ENCODE measurements around the gene LRP3.
"Not testable (repeated sequence)": the region's sequence is repeated elsewhere in the genome, so short reads cannot be mapped to it uniquely, and the experiment has no call there.

Gene LRP3

GRCh38 chr19:33163481-33163880, 30.6 kb upstream of the LRP3 start:
- H3K36me3 Mint-ChIP-seq (ENCODE audit: low read depth) = peaks cover 22% of the 10 kb centered on the region
- peaks cover 5% of the 10 kb centered on the region for H3K4me1 Mint-ChIP-seq
- no peak overlapping the region for H3K27ac Mint-ChIP-seq
- no peak overlapping the region for H3K4me3 Mint-ChIP-seq
- no peak for DNase-seq
- H3K9me3 Mint-ChIP-seq = peaks cover 39% of the 10 kb centered on the region
- TF ChIP-seq, protein P1, sequence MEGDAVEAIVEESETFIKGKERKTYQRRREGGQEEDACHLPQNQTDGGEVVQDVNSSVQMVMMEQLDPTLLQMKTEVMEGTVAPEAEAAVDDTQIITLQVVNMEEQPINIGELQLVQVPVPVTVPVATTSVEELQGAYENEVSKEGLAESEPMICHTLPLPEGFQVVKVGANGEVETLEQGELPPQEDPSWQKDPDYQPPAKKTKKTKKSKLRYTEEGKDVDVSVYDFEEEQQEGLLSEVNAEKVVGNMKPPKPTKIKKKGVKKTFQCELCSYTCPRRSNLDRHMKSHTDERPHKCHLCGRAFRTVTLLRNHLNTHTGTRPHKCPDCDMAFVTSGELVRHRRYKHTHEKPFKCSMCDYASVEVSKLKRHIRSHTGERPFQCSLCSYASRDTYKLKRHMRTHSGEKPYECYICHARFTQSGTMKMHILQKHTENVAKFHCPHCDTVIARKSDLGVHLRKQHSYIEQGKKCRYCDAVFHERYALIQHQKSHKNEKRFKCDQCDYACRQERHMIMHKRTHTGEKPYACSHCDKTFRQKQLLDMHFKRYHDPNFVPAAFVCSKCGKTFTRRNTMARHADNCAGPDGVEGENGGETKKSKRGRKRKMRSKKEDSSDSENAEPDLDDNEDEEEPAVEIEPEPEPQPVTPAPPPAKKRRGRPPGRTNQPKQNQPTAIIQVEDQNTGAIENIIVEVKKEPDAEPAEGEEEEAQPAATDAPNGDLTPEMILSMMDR (IDR thresholded peaks at IDR 0.05) = no peak
- H3K27me3 Mint-ChIP-seq (ENCODE audit: low read depth, poor library complexity) = no peaks in the 10 kb centered on the region

- Mint-ChIP-seq H3K36me3 (ENCODE audit: low read depth) (peaks cover 17% of the 10 kb centered on the region), H3K9me3 (peaks cover 39% of the 10 kb centered on the region)
- DNase-seq; H3K4me1 Mint-ChIP-seq; H3K27ac Mint-ChIP-seq; H3K27me3 Mint-ChIP-seq (ENCODE audit: low read depth, poor library complexity); H3K4me3 Mint-ChIP-seq: not testable (repeated sequence)
These were observed 28.1 kb upstream of the LRP3 start for GRCh38 chr19:33166037-33166436.

DNA sequence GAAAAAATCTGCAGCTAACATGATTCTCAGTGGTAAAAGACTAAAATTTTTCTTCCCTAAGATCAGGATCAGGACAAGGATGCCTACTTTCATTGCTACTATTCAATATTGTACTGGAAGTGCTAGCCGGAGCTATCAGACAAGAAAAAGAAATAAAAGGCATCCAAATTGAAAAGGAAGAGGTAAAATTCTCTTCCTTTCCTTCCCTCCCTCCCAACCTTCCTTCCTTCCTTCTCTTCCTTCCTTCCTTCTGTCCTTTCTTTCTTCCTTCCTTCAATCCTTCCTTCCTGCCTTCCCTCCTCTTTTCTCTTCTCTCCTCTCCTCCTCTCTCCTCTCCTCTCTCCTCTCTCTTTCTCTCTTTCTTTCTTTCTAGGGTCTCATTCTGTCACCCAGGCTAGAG, 26.7 kb upstream of the LRP3 start:
- peaks cover 17% of the 10 kb centered on the region for H3K36me3 Mint-ChIP-seq (ENCODE audit: low read depth)
- no peaks in the 10 kb centered on the region for H3K27me3 Mint-ChIP-seq (ENCODE audit: low read depth, poor library complexity)
- H3K4me3 Mint-ChIP-seq = no peak overlapping the region
- peaks cover 3% of the 10 kb centered on the region for H3K4me1 Mint-ChIP-seq
- H3K27ac Mint-ChIP-seq = no peak overlapping the region
- H3K9me3 Mint-ChIP-seq = peaks cover 40% of the 10 kb centered on the region
- DNase-seq = no peak
- TF ChIP-seq, protein P1 (IDR thresholded peaks at IDR 0.05) = no peak

DNA sequence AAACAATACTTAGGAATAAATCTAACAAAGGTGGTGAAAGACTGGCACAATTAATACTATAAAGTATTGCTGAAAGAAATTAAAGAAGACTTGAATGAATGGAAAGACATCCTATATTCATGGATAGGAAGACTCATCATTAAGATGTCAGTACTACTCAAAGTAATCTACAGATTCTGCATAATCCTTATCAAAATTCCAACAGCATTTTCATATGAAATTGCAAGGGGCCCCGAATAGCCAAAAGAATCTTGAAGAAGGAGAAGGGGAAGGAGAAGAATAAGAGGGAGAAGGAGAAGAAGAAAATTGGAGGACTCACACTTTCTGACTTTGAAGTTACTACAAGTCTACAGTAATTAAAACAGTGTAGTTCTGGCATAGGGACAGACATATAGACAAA, 25.6 kb upstream of the LRP3 start:
- TF ChIP-seq, protein P1 (IDR thresholded peaks at IDR 0.05) = no peak
- Mint-ChIP-seq H3K27ac (no peak overlapping the region), H3K9me3 (peaks cover 42% of the 10 kb centered on the region), H3K27me3 (ENCODE audit: low read depth, poor library complexity) (no peaks in the 10 kb centered on the region), H3K4me3 (no peak overlapping the region), H3K36me3 (ENCODE audit: low read depth) (peaks cover 17% of the 10 kb centered on the region), H3K4me1 (peaks cover 14% of the 10 kb centered on the region)
- no peak for DNase-seq

DNA sequence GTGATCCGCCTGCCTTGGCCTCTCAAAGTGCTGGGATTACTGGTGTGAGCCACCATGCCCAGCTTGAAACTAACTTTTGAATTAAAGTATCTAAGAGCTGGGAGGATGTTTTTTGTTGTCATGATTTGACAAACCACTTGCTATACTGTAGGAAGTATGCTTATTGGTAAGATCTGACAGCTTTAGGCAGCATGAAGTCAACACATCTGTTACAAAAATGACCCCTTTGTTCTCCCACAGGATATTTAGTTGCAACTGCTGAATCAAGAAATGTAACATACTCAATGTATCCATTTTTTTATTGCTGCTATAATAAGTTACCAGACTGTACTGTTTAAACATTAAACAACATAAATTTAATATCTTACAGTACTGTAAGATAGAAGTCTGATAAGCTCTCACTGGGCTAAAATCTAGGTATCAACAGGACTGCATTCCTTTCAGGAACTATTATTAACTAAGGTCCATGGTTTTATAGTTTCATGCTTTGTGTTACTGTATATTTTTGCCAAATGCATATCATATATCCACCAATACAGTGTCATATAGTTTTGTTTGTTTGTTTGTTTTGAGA, 22.8 kb upstream of the LRP3 start:
- Mint-ChIP-seq H3K27ac (no peak overlapping the region), H3K4me1 (peaks cover 35% of the 10 kb centered on the region), H3K36me3 (ENCODE audit: low read depth) (peaks cover 17% of the 10 kb centered on the region), H3K27me3 (ENCODE audit: low read depth, poor library complexity) (no peaks in the 10 kb centered on the region), H3K9me3 (peaks cover 27% of the 10 kb centered on the region), H3K4me3 (no peak overlapping the region)
- TF ChIP-seq, protein P1 (IDR thresholded peaks at IDR 0.05) = no peak
- no peak for DNase-seq

DNA sequence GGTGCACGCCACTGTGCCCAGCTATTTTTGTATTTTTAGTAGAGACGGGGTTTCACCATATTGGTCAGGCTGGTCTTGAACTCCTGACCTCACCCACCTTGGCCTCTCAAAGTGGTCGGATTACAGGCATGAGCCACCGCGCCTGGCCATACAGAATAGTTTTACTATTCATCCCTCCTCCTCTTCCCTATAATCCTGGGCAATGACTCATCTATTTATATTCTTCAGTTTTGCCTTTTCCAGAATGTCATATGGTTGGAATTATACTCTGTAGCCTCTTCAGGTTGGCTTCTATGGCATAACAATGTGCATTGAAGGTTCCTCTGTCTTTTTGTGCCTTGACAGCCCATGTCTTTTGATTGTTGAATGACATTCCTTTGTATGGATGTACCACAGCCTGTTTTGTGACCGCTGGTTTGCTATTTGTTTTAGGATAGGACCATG, 22.2 kb upstream of the LRP3 start:
- peaks cover 36% of the 10 kb centered on the region for H3K4me1 Mint-ChIP-seq
- no peak overlapping the region for H3K27ac Mint-ChIP-seq

More for the DNA sequence above, 22.2 kb upstream of the LRP3 start:
- no peak for DNase-seq
- TF ChIP-seq, protein P1 (IDR thresholded peaks at IDR 0.05) = no peak
- no peak overlapping the region for H3K4me3 Mint-ChIP-seq
- peaks cover 3% of the 10 kb centered on the region for H3K27me3 Mint-ChIP-seq (ENCODE audit: low read depth, poor library complexity)
- peaks cover 17% of the 10 kb centered on the region for H3K36me3 Mint-ChIP-seq (ENCODE audit: low read depth)
- peaks cover 27% of the 10 kb centered on the region for H3K9me3 Mint-ChIP-seq
